Astrocyte (in vitro differentiated cells and primary cell): ENCODE measurements around the gene POLDIP3.
"Not testable (repeated sequence)": the region's sequence is repeated elsewhere in the genome, so short reads cannot be mapped to it uniquely, and the experiment has no call there.

Experiments
- CTCF ChIP-seq: IDR thresholded peaks from 2 replicates; pipeline ENCODE4 v1.5.1; 2011; ENCODE audit warnings: low read depth, mild to moderate bottlenecking, inconsistent platforms, low read length, moderate library complexity; ENCODE audit not compliant: insufficient read depth
- EZH2 ChIP-seq: IDR thresholded peaks from 2 replicates; pipeline ENCODE4 v1.6.1; 2012; ENCODE audit warnings: mild to moderate bottlenecking, low read length, inconsistent platforms; ENCODE audit not compliant: insufficient read depth

DNA sequence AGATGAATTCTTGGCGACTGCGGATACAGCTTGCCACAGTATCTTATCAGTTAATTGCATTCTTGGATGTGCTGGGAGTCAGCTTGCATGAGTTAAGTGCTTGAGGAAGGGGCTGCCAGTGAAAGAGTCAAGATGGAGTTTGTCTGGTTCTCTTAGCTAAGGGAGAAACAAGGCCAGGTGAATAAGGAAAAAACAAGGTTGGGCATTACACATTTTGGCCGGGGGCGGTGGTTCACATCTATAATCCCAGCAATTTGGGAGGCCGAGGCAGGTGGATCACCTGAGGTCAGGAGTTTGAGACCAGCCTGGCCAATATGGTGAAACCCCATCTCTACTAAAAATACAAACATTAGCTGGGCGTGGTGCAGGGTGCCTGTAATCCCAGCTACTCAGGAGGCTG lies 66.6 kb downstream of the POLDIP3 start:
- TF ChIP-seq CTCF, EZH2: not testable (repeated sequence)
